HCT116 (cell line): ENCODE measurements around the gene ST7. TPM values are rescaled to one million over a fixed set of nuclear protein-coding genes. Genes with fewer than 3 reads are reported as not detected.

Experiments used
- ATAC-seq: fragments of 200-7000 bp; cut with Tn5 transposase; 2 replicates; pipeline ENCODE4 v1.9.1; 2020; ENCODE audit warnings: mild to moderate bottlenecking, moderate library complexity
- BruUV-seq: library from RNA; stranded (reverse); fragments of 400-500 nt; replicated peaks from 2 replicates; lab custom pipeline; 2021; lab: Mats Ljungman, UMichigan
- CTCF ChIA-PET: fragments of 300-600 bp; sonication (Branson Sonifier 250); formaldehyde crosslinking; loops from one replicate; lab custom pipeline; 2021; ENCODE audit warnings: antibody characterized with exemption; lab: Charles Lee
- POLR2A ChIA-PET: fragments of 300-600, 350-600 bp; sonication (Branson Sonifier 250); formaldehyde crosslinking; loops from one replicate; lab custom pipeline; 2021; ENCODE audit warnings: antibody characterized with exemption; lab: Charles Lee
- RAD21 ChIA-PET, 2 experiments: fragments of 300-600 bp; sonication (Branson Sonifier 250); formaldehyde crosslinking; loops; one replicate each; lab custom pipeline; 2023; ENCODE audit warnings: low total read pairs in 2 of 2; ENCODE audit not compliant: uncharacterized antibody in 2 of 2, unreplicated experiment in 2 of 2, low non-redundant PET in 1 of 2; lab: Charles Lee
- DNase-seq: peaks from one replicate; pipeline ENCODE4 v3.0.0-alpha.2; 2010; ENCODE audit warnings: low read depth, low spot score
- H2AFZ ChIP-seq: fragments of 200-600 bp; shearing (Covaris generic), sonication (generic); 2 replicates; pipeline ENCODE4 v1.6.1; 2017; ENCODE audit warnings: low read depth, mixed run types, mixed read lengths, antibody characterized with exemption, low read length; ENCODE audit not compliant: poor library complexity, severe bottlenecking
- H3K27ac ChIP-seq: 2 replicates; pipeline ENCODE4 v1.5.1; 2012; ENCODE audit warnings: low read depth, low read length
- H3K27me3 ChIP-seq: fragments of 200-600 bp; sonication (generic); 2 replicates; pipeline ENCODE4 v1.6.1; 2016; ENCODE audit warnings: mixed run types, low read length, mixed read lengths; ENCODE audit not compliant: insufficient read depth
- H3K36me3 ChIP-seq, 2 experiments: fragments of 200-500 bp in 1 of 2; fragments of 200-600 bp in 1 of 2; sonication (Bioruptor generic) in 1 of 2; sonication (generic) in 1 of 2; 2 replicates each; pipeline versions ENCODE4 v1.5.1 to v1.6.1; 2014 to 2016; ENCODE audit warnings: low read length in 2 of 2, inconsistent platforms in 1 of 2, mixed read lengths in 1 of 2, mixed run types in 1 of 2; ENCODE audit not compliant: insufficient read depth in 2 of 2, control insufficient read depth in 1 of 2
- H3K4me1 ChIP-seq, 2 experiments: fragments of 200-600 bp in 1 of 2; sonication (generic) in 1 of 2; 2 replicates each; pipeline versions ENCODE4 v1.5.1 to v1.6.1; 2012 to 2017; ENCODE audit warnings: low read length in 2 of 2, inconsistent platforms in 1 of 2, mild to moderate bottlenecking in 1 of 2, mixed read lengths in 1 of 2, mixed run types in 1 of 2, moderate library complexity in 1 of 2; ENCODE audit not compliant: insufficient read depth in 2 of 2, control insufficient read depth in 1 of 2
- H3K4me2 ChIP-seq: fragments of 200-600 bp; sonication (generic); 2 replicates; pipeline ENCODE4 v1.6.1; 2017; ENCODE audit warnings: mixed run types, low read length, mixed read lengths
- H3K4me3 ChIP-seq, 2 experiments: fragments of 200-600 bp in 1 of 2; sonication (generic) in 1 of 2; replicated peaks in 1 of 2; 2 replicates each; pipeline ENCODE4 v1.5.1; 2011 to 2016; ENCODE audit warnings: low read length in 2 of 2, control low read depth in 1 of 2, low read depth in 1 of 2, mild to moderate bottlenecking in 1 of 2, mixed read lengths in 1 of 2, mixed run types in 1 of 2
- H3K79me2 ChIP-seq: fragments of 200-600 bp; sonication (generic); 2 replicates; pipeline ENCODE4 v1.6.1; 2017; ENCODE audit warnings: mild to moderate bottlenecking, mixed run types, low read length, moderate library complexity, mixed read lengths; ENCODE audit not compliant: insufficient read depth
- H3K9ac ChIP-seq: fragments of 200-600 bp; sonication (generic); 2 replicates; pipeline ENCODE4 v1.6.1; 2016; ENCODE audit warnings: low read length, mixed read lengths
- H3K9me2 ChIP-seq: fragments of 200-600 bp; sonication (generic), shearing (Covaris generic); 2 replicates; pipeline ENCODE4 v1.6.1; 2017; ENCODE audit warnings: mixed run types, mild to moderate bottlenecking, moderate library complexity; ENCODE audit not compliant: insufficient read depth
- H3K9me3 ChIP-seq, 2 experiments: fragments of 200-500 bp in 1 of 2; fragments of 200-600 bp in 1 of 2; sonication (Bioruptor generic) in 1 of 2; sonication (generic) in 1 of 2; 2 replicates each; pipeline ENCODE4 v1.6.1; 2014 to 2017; ENCODE audit warnings: low read length in 2 of 2, mixed read lengths in 2 of 2, inconsistent platforms in 1 of 2, low read depth in 1 of 2, mild to moderate bottlenecking in 1 of 2, mixed run types in 1 of 2, moderate library complexity in 1 of 2; ENCODE audit not compliant: control insufficient read depth in 1 of 2, insufficient read depth in 1 of 2
- H4K20me1 ChIP-seq: fragments of 200-600 bp; sonication (generic), shearing (Covaris generic); 2 replicates; pipeline ENCODE4 v1.6.1; 2017; ENCODE audit warnings: mixed run types, mild to moderate bottlenecking, moderate library complexity; ENCODE audit not compliant: insufficient read depth
- EGR1 ChIP-seq: IDR thresholded peaks from 2 replicates; pipeline ENCODE4 v1.6.1; 2012; ENCODE audit warnings: low read depth
- EZH2 ChIP-seq: fragments of 200-600 bp; sonication (generic); IDR thresholded peaks from 2 replicates; pipeline ENCODE4 v1.6.1; 2017; ENCODE audit warnings: antibody characterized with exemption, mixed run types
- FOSL1 ChIP-seq: IDR thresholded peaks from 2 replicates; pipeline ENCODE4 v1.6.1; 2012; ENCODE audit warnings: low read depth
- ZFX ChIP-seq: fragments of 450-650 bp; IDR thresholded peaks from 2 replicates; pipeline ENCODE4 v1.6.1; 2017
- intact Hi-C: fragments of 100-400 bp; cut with micrococcal nuclease; formaldehyde crosslinking; loops from 2 replicates; pipeline ENCODE4 v1.10.0; 2022
- total RNA-seq: library from RNA; stranded (reverse); gene quantifications from one replicate; pipeline ENCODE4 v1.2.1, GENCODE V29; 2021; ENCODE audit not compliant: unreplicated experiment
- TF ChIP-seq, protein P1 (sequence below): IDR thresholded peaks from 2 replicates; pipeline ENCODE4 v1.6.1; 2012
- TF ChIP-seq, protein P2 (sequence below), 3 experiments: fragments of 200-600 bp in 1 of 3; sonication (generic) in 1 of 3; IDR thresholded peaks in 2 of 3; conservative IDR thresholded peaks in 1 of 3; 2 replicates each; pipeline ENCODE4 v1.5.1; 2012 to 2017; ENCODE audit warnings: low read depth in 2 of 3, low read length in 2 of 3, antibody characterized with exemption in 1 of 3, borderline replicate concordance in 1 of 3, control low read depth in 1 of 3, mild to moderate bottlenecking in 1 of 3, mixed read lengths in 1 of 3, mixed run types in 1 of 3, moderate library complexity in 1 of 3; ENCODE audit not compliant: insufficient read depth in 1 of 3

ST7 gene
- total RNA-seq, 1 experiment from 2014 or later: 12.6 TPM

- ATAC-seq: no peak
- no peak overlapping the region for H3K4me3 ChIP-seq
- intact Hi-C loops: no loop called here
- H3K27ac ChIP-seq: no peak overlapping the region
- H3K79me2 ChIP-seq: no peaks in the 10 kb centered on the region
- H3K9me3 ChIP-seq: no peaks in the 10 kb centered on the region
- H3K9ac ChIP-seq: no peak overlapping the region
- H3K4me1 ChIP-seq: peaks cover 0 to 4% of the 10 kb centered on the region in 2 experiments; a peak in 1 of 4 replicates
- POLR2A ChIA-PET: no interaction called here
- CTCF ChIA-PET: no interaction called here
- H4K20me1 ChIP-seq: no peaks in the 10 kb centered on the region
- RAD21 ChIA-PET: no interaction called here
- BruUV-seq: no TSS peak
- H2AFZ ChIP-seq: no peak overlapping the region
- TF ChIP-seq, protein P1, sequence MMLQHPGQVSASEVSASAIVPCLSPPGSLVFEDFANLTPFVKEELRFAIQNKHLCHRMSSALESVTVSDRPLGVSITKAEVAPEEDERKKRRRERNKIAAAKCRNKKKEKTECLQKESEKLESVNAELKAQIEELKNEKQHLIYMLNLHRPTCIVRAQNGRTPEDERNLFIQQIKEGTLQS: no peak
- no peak for TF ChIP-seq FOSL1
- TF ChIP-seq ZFX: no peak
- TF ChIP-seq EZH2: no peak
- TF ChIP-seq, protein P2, sequence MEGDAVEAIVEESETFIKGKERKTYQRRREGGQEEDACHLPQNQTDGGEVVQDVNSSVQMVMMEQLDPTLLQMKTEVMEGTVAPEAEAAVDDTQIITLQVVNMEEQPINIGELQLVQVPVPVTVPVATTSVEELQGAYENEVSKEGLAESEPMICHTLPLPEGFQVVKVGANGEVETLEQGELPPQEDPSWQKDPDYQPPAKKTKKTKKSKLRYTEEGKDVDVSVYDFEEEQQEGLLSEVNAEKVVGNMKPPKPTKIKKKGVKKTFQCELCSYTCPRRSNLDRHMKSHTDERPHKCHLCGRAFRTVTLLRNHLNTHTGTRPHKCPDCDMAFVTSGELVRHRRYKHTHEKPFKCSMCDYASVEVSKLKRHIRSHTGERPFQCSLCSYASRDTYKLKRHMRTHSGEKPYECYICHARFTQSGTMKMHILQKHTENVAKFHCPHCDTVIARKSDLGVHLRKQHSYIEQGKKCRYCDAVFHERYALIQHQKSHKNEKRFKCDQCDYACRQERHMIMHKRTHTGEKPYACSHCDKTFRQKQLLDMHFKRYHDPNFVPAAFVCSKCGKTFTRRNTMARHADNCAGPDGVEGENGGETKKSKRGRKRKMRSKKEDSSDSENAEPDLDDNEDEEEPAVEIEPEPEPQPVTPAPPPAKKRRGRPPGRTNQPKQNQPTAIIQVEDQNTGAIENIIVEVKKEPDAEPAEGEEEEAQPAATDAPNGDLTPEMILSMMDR (IDR thresholded peaks at IDR 0.05 in 2 of 3, conservative IDR thresholded peaks at IDR 0.05 in 1 of 3; ENCODE audit: borderline replicate concordance in 1 of 3, insufficient read depth in 1 of 3, low read depth in 2 of 3, low read length in 2 of 3): no peak
- no peaks in the 10 kb centered on the region for H3K36me3 ChIP-seq
- no peak overlapping the region for H3K4me2 ChIP-seq
- DNase-seq: no peak
- H3K9me2 ChIP-seq: no peaks in the 10 kb centered on the region
- H3K27me3 ChIP-seq: no peaks in the 10 kb centered on the region
These were observed 265.4 kb downstream of the ST7 start for GRCh38 chr7:117218700-117219099.

GRCh38 chr7:117219485-117219884 is 266.2 kb downstream of the ST7 start:
- H3K27me3 ChIP-seq: no peaks in the 10 kb centered on the region
- intact Hi-C loops: no loop called here
- ChIA-PET RAD21 (no interaction called here), CTCF (no interaction called here), POLR2A (no interaction called here)
- H3K79me2 ChIP-seq: no peaks in the 10 kb centered on the region
- H3K4me2 ChIP-seq: no peak overlapping the region
- TF ChIP-seq EZH2 (no peak), EGR1 (no peak)
- no peaks in the 10 kb centered on the region for H3K9me2 ChIP-seq
- peaks cover 0 to 4% of the 10 kb centered on the region in 2 experiments; a peak in 1 of 4 replicates for H3K4me1 ChIP-seq
- no TSS peak for BruUV-seq
- no peaks in the 10 kb centered on the region for H4K20me1 ChIP-seq
- H3K27ac ChIP-seq: no peak overlapping the region
- H3K36me3 ChIP-seq: no peaks in the 10 kb centered on the region
- no peak overlapping the region for H2AFZ ChIP-seq
- ATAC-seq (peak; percentile 6; the same call in 1 of the 2 replicates), DNase-seq (no peak)
- no peak overlapping the region for H3K9ac ChIP-seq
- H3K4me3 ChIP-seq: no peak overlapping the region
- H3K9me3 ChIP-seq: no peaks in the 10 kb centered on the region
